ENCODE measurements around the gene DKK2. TPM values are rescaled to one million over a fixed set of nuclear protein-coding genes. Genes with fewer than 3 reads are reported as not detected.

DKK2 gene
- total and polyA plus RNA-seq, 10 of the 15 experiments (the other 5 are each of a cell fraction or from before 2014, with no cell fraction given): not detected

DNA sequence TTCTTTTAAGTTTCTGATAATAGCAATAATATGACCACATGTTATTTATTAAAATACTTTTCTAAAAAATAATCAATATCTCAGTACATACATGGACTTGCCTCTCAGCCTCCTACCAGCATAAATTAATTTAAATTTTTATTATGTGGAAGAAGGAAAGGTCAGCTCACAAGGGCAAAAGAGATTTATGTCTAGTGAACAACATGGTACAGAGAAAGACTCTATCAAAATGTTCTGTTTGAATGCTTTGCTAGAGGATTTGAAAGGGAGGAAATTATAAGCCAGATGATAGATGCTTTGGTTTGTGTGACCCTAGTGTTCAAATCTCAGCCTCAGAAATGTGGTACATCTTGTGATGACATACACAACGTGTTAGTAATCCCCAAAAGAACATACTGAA, 94.3 kb downstream of the DKK2 start (continued):
- TF ChIP-seq, protein P1, sequence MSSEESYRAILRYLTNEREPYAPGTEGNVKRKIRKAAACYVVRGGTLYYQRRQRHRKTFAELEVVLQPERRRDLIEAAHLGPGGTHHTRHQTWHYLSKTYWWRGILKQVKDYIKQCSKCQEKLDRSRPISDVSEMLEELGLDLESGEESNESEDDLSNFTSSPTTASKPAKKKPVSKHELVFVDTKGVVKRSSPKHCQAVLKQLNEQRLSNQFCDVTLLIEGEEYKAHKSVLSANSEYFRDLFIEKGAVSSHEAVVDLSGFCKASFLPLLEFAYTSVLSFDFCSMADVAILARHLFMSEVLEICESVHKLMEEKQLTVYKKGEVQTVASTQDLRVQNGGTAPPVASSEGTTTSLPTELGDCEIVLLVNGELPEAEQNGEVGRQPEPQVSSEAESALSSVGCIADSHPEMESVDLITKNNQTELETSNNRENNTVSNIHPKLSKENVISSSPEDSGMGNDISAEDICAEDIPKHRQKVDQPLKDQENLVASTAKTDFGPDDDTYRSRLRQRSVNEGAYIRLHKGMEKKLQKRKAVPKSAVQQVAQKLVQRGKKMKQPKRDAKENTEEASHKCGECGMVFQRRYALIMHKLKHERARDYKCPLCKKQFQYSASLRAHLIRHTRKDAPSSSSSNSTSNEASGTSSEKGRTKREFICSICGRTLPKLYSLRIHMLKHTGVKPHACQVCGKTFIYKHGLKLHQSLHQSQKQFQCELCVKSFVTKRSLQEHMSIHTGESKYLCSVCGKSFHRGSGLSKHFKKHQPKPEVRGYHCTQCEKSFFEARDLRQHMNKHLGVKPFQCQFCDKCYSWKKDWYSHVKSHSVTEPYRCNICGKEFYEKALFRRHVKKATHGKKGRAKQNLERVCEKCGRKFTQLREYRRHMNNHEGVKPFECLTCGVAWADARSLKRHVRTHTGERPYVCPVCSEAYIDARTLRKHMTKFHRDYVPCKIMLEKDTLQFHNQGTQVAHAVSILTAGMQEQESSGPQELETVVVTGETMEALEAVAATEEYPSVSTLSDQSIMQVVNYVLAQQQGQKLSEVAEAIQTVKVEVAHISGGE (CRISPR knock-in tag; IDR thresholded peaks at IDR 0.05): no peak
- TF ChIP-seq SPI1 (IDR thresholded peaks at IDR 0.05; ENCODE audit: borderline replicate concordance, insufficient read depth, low read depth, low read length) (no peak), SIN3A (IDR thresholded peaks at IDR 0.05; ENCODE audit: low read depth, low read length) (no peak), BCL11A (IDR thresholded peaks at IDR 0.05; ENCODE audit: low read depth, low read length) (no peak), RUNX3 (IDR thresholded peaks at IDR 0.05; ENCODE audit: low read length) (no peak), ETV6 (conservative IDR thresholded peaks at IDR 0.05 in 1 of 2, IDR thresholded peaks at IDR 0.05 in 1 of 2; ENCODE audit: borderline replicate concordance in 1 of 2, low read depth in 1 of 2) (no peak), HCFC1 (IDR thresholded peaks at IDR 0.05; ENCODE audit: low read length) (no peak)
- TF ChIP-seq, protein P2, sequence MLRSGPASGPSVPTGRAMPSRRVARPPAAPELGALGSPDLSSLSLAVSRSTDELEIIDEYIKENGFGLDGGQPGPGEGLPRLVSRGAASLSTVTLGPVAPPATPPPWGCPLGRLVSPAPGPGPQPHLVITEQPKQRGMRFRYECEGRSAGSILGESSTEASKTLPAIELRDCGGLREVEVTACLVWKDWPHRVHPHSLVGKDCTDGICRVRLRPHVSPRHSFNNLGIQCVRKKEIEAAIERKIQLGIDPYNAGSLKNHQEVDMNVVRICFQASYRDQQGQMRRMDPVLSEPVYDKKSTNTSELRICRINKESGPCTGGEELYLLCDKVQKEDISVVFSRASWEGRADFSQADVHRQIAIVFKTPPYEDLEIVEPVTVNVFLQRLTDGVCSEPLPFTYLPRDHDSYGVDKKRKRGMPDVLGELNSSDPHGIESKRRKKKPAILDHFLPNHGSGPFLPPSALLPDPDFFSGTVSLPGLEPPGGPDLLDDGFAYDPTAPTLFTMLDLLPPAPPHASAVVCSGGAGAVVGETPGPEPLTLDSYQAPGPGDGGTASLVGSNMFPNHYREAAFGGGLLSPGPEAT (IDR thresholded peaks at IDR 0.05; ENCODE audit: low read depth): no peak
- TF ChIP-seq, protein P3, sequence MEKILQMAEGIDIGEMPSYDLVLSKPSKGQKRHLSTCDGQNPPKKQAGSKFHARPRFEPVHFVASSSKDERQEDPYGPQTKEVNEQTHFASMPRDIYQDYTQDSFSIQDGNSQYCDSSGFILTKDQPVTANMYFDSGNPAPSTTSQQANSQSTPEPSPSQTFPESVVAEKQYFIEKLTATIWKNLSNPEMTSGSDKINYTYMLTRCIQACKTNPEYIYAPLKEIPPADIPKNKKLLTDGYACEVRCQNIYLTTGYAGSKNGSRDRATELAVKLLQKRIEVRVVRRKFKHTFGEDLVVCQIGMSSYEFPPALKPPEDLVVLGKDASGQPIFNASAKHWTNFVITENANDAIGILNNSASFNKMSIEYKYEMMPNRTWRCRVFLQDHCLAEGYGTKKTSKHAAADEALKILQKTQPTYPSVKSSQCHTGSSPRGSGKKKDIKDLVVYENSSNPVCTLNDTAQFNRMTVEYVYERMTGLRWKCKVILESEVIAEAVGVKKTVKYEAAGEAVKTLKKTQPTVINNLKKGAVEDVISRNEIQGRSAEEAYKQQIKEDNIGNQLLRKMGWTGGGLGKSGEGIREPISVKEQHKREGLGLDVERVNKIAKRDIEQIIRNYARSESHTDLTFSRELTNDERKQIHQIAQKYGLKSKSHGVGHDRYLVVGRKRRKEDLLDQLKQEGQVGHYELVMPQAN (conservative IDR thresholded peaks at IDR 0.05): no peak

Measured in GM12878 (cell line).